ENCODE data around the gene CELA2B. TPM values are rescaled to one million over a fixed set of nuclear protein-coding genes. Genes with fewer than 3 reads are reported as not detected.

Gene CELA2B
- total and polyA plus RNA-seq, 12 donors, result 1.7 to 28.1 (median 7.9) TPM; not detected in 3

DNA sequence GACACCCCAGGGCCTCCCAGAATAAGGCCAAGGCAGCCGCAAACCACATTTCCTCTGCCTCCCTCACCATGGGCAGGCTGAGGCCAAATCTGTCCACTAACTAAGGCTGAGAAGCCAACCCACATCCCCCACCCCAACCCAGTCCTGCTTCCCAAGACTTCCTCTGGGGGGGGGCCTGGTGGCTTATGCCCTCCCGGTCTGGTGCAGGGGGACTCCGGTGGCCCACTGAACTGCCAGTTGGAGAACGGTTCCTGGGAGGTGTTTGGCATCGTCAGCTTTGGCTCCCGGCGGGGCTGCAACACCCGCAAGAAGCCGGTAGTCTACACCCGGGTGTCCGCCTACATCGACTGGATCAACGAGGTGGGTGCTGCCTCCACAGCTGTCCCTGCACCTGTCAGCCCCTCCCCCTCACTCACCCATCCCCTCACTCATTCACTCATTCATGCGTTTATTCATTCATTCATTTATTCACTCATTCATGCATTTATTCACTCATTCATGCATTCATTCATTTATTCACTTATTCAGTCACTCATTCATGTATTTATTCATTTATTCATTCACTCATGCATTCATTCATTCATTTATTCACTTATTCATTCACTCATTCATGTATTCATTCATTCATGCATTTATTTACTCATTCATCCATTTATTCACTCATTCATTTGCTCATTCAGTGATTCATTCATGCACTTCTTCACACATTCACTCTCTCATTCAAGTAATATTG, 30.3 kb upstream of the CELA2B start:
- Histone ChIP-seq H3K4me3 (no peak overlapping the region), H3K36me3 (replicated peaks in 1 of 2) (no peaks in the 10 kb centered on the region), H3K27ac (no peak overlapping the region), H3K9me3 (replicated peaks in 1 of 3) (no peaks in the 10 kb centered on the region), H3K27me3 (no peaks in the 10 kb centered on the region), H3K4me1 (replicated peaks in 1 of 2) (no peaks in the 10 kb centered on the region)
- no peak for DNase-seq
- 61 to 83% (median 76%) methylated on average over 9 to 14 of the region's 14 CpGs for WGBS, 4 donors
- no peak for TF ChIP-seq CTCF (IDR thresholded peaks at IDR 0.05)
- TF ChIP-seq POLR2A (IDR thresholded peaks at IDR 0.05), result no peak
- intact Hi-C loops (cut with DNase I), result no loop called here

DNA sequence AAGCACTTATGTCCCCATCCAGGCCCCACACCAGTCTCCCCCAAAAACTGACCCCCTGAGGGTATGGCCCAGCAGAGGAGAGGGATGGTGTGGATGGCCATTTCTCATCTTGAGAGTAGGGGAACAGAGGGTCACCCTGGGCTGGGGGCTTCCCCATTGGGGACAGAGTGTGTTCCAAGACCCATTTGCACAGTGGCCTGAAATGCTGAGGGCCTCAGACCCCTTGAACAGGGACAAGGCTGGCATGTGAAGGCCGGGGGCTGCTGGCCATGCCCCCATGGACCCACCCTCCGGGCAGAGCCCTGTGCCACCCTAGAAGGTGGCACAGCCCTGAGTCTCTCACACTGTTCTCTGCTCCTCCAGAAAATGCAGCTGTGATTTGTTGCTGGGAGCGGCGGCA, 29.7 kb upstream of the CELA2B start:
- no peak overlapping the region for H3K27ac ChIP-seq
- no peaks in the 10 kb centered on the region for H3K36me3 ChIP-seq (replicated peaks in 1 of 2)
- 75 to 91% (median 79%) methylated on average over 2 to 4 of the region's 4 CpGs for WGBS, 4 donors
- intact Hi-C loops (cut with DNase I), result no loop called here
- TF ChIP-seq CTCF (IDR thresholded peaks at IDR 0.05), result no peak
- TF ChIP-seq POLR2A (IDR thresholded peaks at IDR 0.05), result no peak
- H3K27me3 ChIP-seq, result no peaks in the 10 kb centered on the region
- no peak overlapping the region for H3K4me3 ChIP-seq
- no peak for DNase-seq
- H3K4me1 ChIP-seq (replicated peaks in 1 of 2), result no peaks in the 10 kb centered on the region
- no peaks in the 10 kb centered on the region for H3K9me3 ChIP-seq (replicated peaks in 1 of 3)

- no peaks in the 10 kb centered on the region for H3K4me1 ChIP-seq (replicated peaks in 1 of 2)
- DNase-seq, result no peak
- intact Hi-C loops (cut with DNase I), result no loop called here
- no peaks in the 10 kb centered on the region for H3K27me3 ChIP-seq
- no peak overlapping the region for H3K4me3 ChIP-seq
- no peaks in the 10 kb centered on the region for H3K36me3 ChIP-seq (replicated peaks in 1 of 2)
- H3K9me3 ChIP-seq (replicated peaks in 1 of 3), result no peaks in the 10 kb centered on the region
- H3K27ac ChIP-seq, result no peak overlapping the region
- WGBS, 4 donors, result 81 to 93% (median 84%) methylated on average over 3 of the region's 3 CpGs
- TF ChIP-seq CTCF (IDR thresholded peaks at IDR 0.05) (no peak), POLR2A (IDR thresholded peaks at IDR 0.05) (no peak)
These were observed 26.9 kb upstream of the CELA2B start for GRCh38 chr1:15448877-15449462.

GRCh38 chr1:15449567-15449966, 26.3 kb upstream of the CELA2B start:
- Histone ChIP-seq H3K27ac (no peak overlapping the region), H3K4me3 (no peak overlapping the region), H3K27me3 (no peaks in the 10 kb centered on the region), H3K4me1 (replicated peaks in 1 of 2) (no peaks in the 10 kb centered on the region), H3K9me3 (replicated peaks in 1 of 3) (no peaks in the 10 kb centered on the region), H3K36me3 (replicated peaks in 1 of 2) (no peaks in the 10 kb centered on the region)
- intact Hi-C loops (cut with DNase I), result no loop called here
- no peak for DNase-seq
- no peak for TF ChIP-seq POLR2A (IDR thresholded peaks at IDR 0.05)
- no peak for TF ChIP-seq CTCF (IDR thresholded peaks at IDR 0.05)
- 68 to 81% (median 77%) methylated on average over 3 of the region's 3 CpGs for WGBS, 4 donors
